ENCODE measurements around the gene STUB1. TPM values are rescaled to one million over a fixed set of nuclear protein-coding genes. Genes with fewer than 3 reads are reported as not detected.

The STUB1 gene
- total and polyA plus RNA-seq, 2 experiments from 2014 or later = 91.7 to 108 TPM

DNA sequence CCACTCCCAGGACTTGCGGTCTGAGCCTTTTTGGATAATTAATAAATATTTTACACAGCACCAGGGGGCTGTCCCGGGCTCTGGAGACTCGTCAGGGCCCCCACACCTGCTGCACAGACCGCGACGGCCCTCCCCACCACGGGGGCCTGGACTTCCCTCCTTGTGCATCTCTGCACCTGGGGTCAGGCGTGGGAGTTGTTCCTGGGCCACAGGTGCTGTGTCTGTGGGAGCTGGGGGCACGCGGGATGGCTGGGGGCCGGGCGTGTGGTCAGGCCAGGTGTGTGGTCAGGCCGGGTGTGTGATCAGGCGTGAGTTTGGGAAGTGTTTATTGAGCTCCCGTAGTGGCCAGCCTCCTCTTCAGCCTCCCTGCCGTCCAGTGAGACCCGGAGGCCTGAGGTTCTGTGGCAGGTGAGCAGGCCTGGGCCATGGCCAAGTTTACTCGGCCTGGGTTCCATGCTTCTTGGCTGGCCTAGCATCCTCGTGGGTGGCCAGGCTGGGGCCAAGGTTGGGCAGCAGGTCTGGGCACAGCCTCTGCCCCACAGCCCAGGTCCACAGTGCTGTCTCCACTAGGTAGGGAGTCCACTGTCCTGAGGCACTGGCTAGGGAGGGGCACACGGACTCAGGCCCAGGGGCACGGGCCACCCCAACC, 1.9 kb upstream of the STUB1 start:
- H3K4me2 ChIP-seq = no peak overlapping the region; the same call in 1 of the 2 replicates
- peaks cover 9% of the 10 kb centered on the region; the same call in 1 of the 2 replicates for H3K79me2 ChIP-seq (replicated peaks; ENCODE audit: insufficient read depth)
- H3K4me3 ChIP-seq = no peak overlapping the region; the same call in 1 of the 2 replicates
- H4K20me1 ChIP-seq (replicated peaks; ENCODE audit: insufficient read depth) = peaks cover 14% of the 10 kb centered on the region; the same call in 1 of the 2 replicates
- ATAC-seq (no peak), DNase-seq (ENCODE audit: low spot score) (no peak)
- TF ChIP-seq NANOG (IDR thresholded peaks at IDR 0.05; ENCODE audit: borderline replicate concordance) = no peak
- no peak for TF ChIP-seq CTCF (conservative IDR thresholded peaks at IDR 0.05; ENCODE audit: low read depth in 2 of 2)
- TF ChIP-seq ZNF331 (CRISPR knock-in tag; IDR thresholded peaks at IDR 0.05; ENCODE audit: low read depth) = no peak
- no peak for TF ChIP-seq CREB1 (CRISPR knock-in tag; IDR thresholded peaks at IDR 0.05; ENCODE audit: low read depth)
- TF ChIP-seq ZNF114 (CRISPR knock-in tag; IDR thresholded peaks at IDR 0.05) = no peak
- no peak for TF ChIP-seq JUNB (IDR thresholded peaks at IDR 0.05; ENCODE audit: unreplicated experiment)
- no peak for TF ChIP-seq ETS1 (IDR thresholded peaks at IDR 0.05)
- TF ChIP-seq, protein P1, sequence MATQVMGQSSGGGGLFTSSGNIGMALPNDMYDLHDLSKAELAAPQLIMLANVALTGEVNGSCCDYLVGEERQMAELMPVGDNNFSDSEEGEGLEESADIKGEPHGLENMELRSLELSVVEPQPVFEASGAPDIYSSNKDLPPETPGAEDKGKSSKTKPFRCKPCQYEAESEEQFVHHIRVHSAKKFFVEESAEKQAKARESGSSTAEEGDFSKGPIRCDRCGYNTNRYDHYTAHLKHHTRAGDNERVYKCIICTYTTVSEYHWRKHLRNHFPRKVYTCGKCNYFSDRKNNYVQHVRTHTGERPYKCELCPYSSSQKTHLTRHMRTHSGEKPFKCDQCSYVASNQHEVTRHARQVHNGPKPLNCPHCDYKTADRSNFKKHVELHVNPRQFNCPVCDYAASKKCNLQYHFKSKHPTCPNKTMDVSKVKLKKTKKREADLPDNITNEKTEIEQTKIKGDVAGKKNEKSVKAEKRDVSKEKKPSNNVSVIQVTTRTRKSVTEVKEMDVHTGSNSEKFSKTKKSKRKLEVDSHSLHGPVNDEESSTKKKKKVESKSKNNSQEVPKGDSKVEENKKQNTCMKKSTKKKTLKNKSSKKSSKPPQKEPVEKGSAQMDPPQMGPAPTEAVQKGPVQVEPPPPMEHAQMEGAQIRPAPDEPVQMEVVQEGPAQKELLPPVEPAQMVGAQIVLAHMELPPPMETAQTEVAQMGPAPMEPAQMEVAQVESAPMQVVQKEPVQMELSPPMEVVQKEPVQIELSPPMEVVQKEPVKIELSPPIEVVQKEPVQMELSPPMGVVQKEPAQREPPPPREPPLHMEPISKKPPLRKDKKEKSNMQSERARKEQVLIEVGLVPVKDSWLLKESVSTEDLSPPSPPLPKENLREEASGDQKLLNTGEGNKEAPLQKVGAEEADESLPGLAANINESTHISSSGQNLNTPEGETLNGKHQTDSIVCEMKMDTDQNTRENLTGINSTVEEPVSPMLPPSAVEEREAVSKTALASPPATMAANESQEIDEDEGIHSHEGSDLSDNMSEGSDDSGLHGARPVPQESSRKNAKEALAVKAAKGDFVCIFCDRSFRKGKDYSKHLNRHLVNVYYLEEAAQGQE (IDR thresholded peaks at IDR 0.05; ENCODE audit: unreplicated experiment) = no peak
- TF ChIP-seq POLR2AphosphoS5 (IDR thresholded peaks at IDR 0.05; ENCODE audit: low read depth) = no peak
- TF ChIP-seq STAT1 (IDR thresholded peaks at IDR 0.05; ENCODE audit: unreplicated experiment) = no peak
- TF ChIP-seq EZH2 (IDR thresholded peaks at IDR 0.05; ENCODE audit: low read depth, unreplicated experiment) = no peak
- TF ChIP-seq ZNF462 (CRISPR knock-in tag; IDR thresholded peaks at IDR 0.05) = no peak
- TF ChIP-seq EZH2phosphoT487 (IDR thresholded peaks at IDR 0.05; ENCODE audit: unreplicated experiment) = no peak
- Mint-ChIP-seq H3K9me3 (no peaks in the 10 kb centered on the region; the same call in 1 of the 3 replicates), H3K4me3 (no peak overlapping the region), H3K36me3 (ENCODE audit: low read depth) (peaks cover 24% of the 10 kb centered on the region), H3K27ac (no peak overlapping the region), H3K27me3 (ENCODE audit: insufficient read depth, low read depth, poor library complexity) (peaks cover 23% of the 10 kb centered on the region), H3K4me1 (peaks cover 32% of the 10 kb centered on the region)
- H3K36me3 ChIP-seq (ENCODE audit: insufficient read depth) = no peaks in the 10 kb centered on the region; the same call in 1 of the 2 replicates
- no peaks in the 10 kb centered on the region for H3K27me3 ChIP-seq (ENCODE audit: insufficient read depth)
- no peaks in the 10 kb centered on the region for H3K9me2 ChIP-seq (ENCODE audit: insufficient read depth)
- H3K27ac ChIP-seq (ENCODE audit: low read depth) = no peak overlapping the region
- H3F3A ChIP-seq (replicated peaks; ENCODE audit: low read depth) = peaks cover 39% of the 10 kb centered on the region
- peaks cover 15% of the 10 kb centered on the region; the same call in 1 of the 2 replicates for H3K4me1 ChIP-seq (ENCODE audit: insufficient read depth)
- H2AFZ ChIP-seq = no peak overlapping the region

Data from GM23338 (cell line).